Measurements from ENCODE around the gene MLLT6.

MLLT6 gene

GRCh38 chr17:38672788-38673706 lies 32.0 kb upstream of the MLLT6 start:
- no peak for TF ChIP-seq EZH2phosphoT487 (IDR thresholded peaks at IDR 0.05; ENCODE audit: borderline replicate concordance)
- no peak for TF ChIP-seq CTCF (conservative IDR thresholded peaks at IDR 0.05; ENCODE audit: low read length)
- Histone ChIP-seq H3K4me3 (ENCODE audit: low read length, poor library complexity, severe bottlenecking) (peak overlapping the region; percentile 91), H3K9me3 (ENCODE audit: insufficient read depth, low read depth, low read length) (no peaks in the 10 kb centered on the region), H3K79me2 (ENCODE audit: insufficient read depth, low read length) (peaks cover 11% of the 10 kb centered on the region; the same call in 1 of the 2 replicates), H3K9ac (ENCODE audit: low read depth, low read length, poor library complexity, severe bottlenecking) (no peak overlapping the region), H2AFZ (ENCODE audit: low read length) (no peak overlapping the region), H4K20me1 (ENCODE audit: insufficient read depth, low read length, poor library complexity, severe bottlenecking) (peaks cover 9% of the 10 kb centered on the region), H3K4me2 (ENCODE audit: low read depth, low read length, poor library complexity, severe bottlenecking) (peak overlapping the region; percentile 87), H3K9me2 (replicated peaks; ENCODE audit: low read depth, low read length) (no peaks in the 10 kb centered on the region), H3K36me3 (ENCODE audit: insufficient read depth, low read length) (no peaks in the 10 kb centered on the region), H3K27me3 (ENCODE audit: insufficient read depth, low read length, poor library complexity, severe bottlenecking) (no peaks in the 10 kb centered on the region), H3K4me1 (ENCODE audit: insufficient read depth, low read length, poor library complexity, severe bottlenecking) (peaks cover 14% of the 10 kb centered on the region), H3F3A (ENCODE audit: low read depth) (no peaks in the 10 kb centered on the region)

- no peaks in the 10 kb centered on the region for H3F3A ChIP-seq (ENCODE audit: low read depth)
- peaks cover 14% of the 10 kb centered on the region for H3K4me1 ChIP-seq (ENCODE audit: insufficient read depth, low read length, poor library complexity, severe bottlenecking)
- peaks cover 11% of the 10 kb centered on the region; the same call in 1 of the 2 replicates for H3K79me2 ChIP-seq (ENCODE audit: insufficient read depth, low read length)
- H3K4me3 ChIP-seq (ENCODE audit: low read length, poor library complexity, severe bottlenecking) = peak overlapping the region; percentile 91
- TF ChIP-seq CTCF (conservative IDR thresholded peaks at IDR 0.05; ENCODE audit: low read length) (no peak), EZH2phosphoT487 (IDR thresholded peaks at IDR 0.05; ENCODE audit: borderline replicate concordance) (no peak)
- peak overlapping the region; percentile 87 for H3K4me2 ChIP-seq (ENCODE audit: low read depth, low read length, poor library complexity, severe bottlenecking)
- peaks cover 9% of the 10 kb centered on the region for H4K20me1 ChIP-seq (ENCODE audit: insufficient read depth, low read length, poor library complexity, severe bottlenecking)
- H3K36me3 ChIP-seq (ENCODE audit: insufficient read depth, low read length) = no peaks in the 10 kb centered on the region
- H3K9ac ChIP-seq (ENCODE audit: low read depth, low read length, poor library complexity, severe bottlenecking) = peak overlapping the region; percentile 84
- H3K9me2 ChIP-seq (replicated peaks; ENCODE audit: low read depth, low read length) = no peaks in the 10 kb centered on the region
- 0 out of 2 replicates have a peak overlapping the region, but pooled peaks have one; percentile 86 for H2AFZ ChIP-seq (ENCODE audit: low read length)
- no peaks in the 10 kb centered on the region for H3K27me3 ChIP-seq (ENCODE audit: insufficient read depth, low read length, poor library complexity, severe bottlenecking)
- H3K9me3 ChIP-seq (ENCODE audit: insufficient read depth, low read depth, low read length) = no peaks in the 10 kb centered on the region
These were observed 31.4 kb upstream of the MLLT6 start for GRCh38 chr17:38673707-38674013.

- H3K4me2 ChIP-seq (ENCODE audit: low read depth, low read length, poor library complexity, severe bottlenecking) = peak overlapping the region; percentile 87
- peak overlapping the region; percentile 91 for H3K4me3 ChIP-seq (ENCODE audit: low read length, poor library complexity, severe bottlenecking)
- peak overlapping the region; percentile 86 for H2AFZ ChIP-seq (ENCODE audit: low read length)
- no peaks in the 10 kb centered on the region for H3K9me2 ChIP-seq (replicated peaks; ENCODE audit: low read depth, low read length)
- H3K27me3 ChIP-seq (ENCODE audit: insufficient read depth, low read length, poor library complexity, severe bottlenecking) = no peaks in the 10 kb centered on the region
- no peak for TF ChIP-seq EZH2phosphoT487 (IDR thresholded peaks at IDR 0.05; ENCODE audit: borderline replicate concordance)
- peak; percentile 44 for TF ChIP-seq CTCF (conservative IDR thresholded peaks at IDR 0.05; ENCODE audit: low read length)
- no peaks in the 10 kb centered on the region for H3K36me3 ChIP-seq (ENCODE audit: insufficient read depth, low read length)
- peaks cover 9% of the 10 kb centered on the region for H4K20me1 ChIP-seq (ENCODE audit: insufficient read depth, low read length, poor library complexity, severe bottlenecking)
- H3K9me3 ChIP-seq (ENCODE audit: insufficient read depth, low read depth, low read length) = no peaks in the 10 kb centered on the region
- peaks cover 14% of the 10 kb centered on the region for H3K4me1 ChIP-seq (ENCODE audit: insufficient read depth, low read length, poor library complexity, severe bottlenecking)
- H3K79me2 ChIP-seq (ENCODE audit: insufficient read depth, low read length) = peaks cover 11% of the 10 kb centered on the region; the same call in 1 of the 2 replicates
- H3F3A ChIP-seq (ENCODE audit: low read depth) = no peaks in the 10 kb centered on the region
- peak overlapping the region; percentile 84 for H3K9ac ChIP-seq (ENCODE audit: low read depth, low read length, poor library complexity, severe bottlenecking)
These were observed 30.9 kb upstream of the MLLT6 start for GRCh38 chr17:38674014-38674748.

All from Loucy (cell line).